Effector memory CD8-positive, alpha-beta T cell (primary cell): ENCODE measurements around the gene PPP5C.
"Not testable (repeated sequence)": the region's sequence is repeated elsewhere in the genome, so short reads cannot be mapped to it uniquely, and the experiment has no call there.

Experiments used
- ATAC-seq: fragments of 150-1000 bp; cut with Tn5 transposase; replicated peaks from 2 replicates; pipeline ENCODE4 v1.10.0; 2021; ENCODE audit warnings: mild to moderate bottlenecking, moderate library complexity
- DNase-seq, 3 experiments: peaks; one replicate each; pipeline ENCODE4 v3.0.0; 2021
- H3K27ac Mint-ChIP-seq, 2 donors: one replicate each; pipeline ENCODE4 v1.8.0; 2022; ENCODE audit warnings: mild to moderate bottlenecking in 2 of 2, mixed read lengths in 2 of 2, moderate library complexity in 2 of 2
- H3K27me3 Mint-ChIP-seq, 2 donors: one replicate each; pipeline ENCODE4 v1.8.0; 2022; ENCODE audit warnings: mixed read lengths in 2 of 2
- H3K36me3 Mint-ChIP-seq: one replicate; pipeline ENCODE4 v1.8.0; 2022; ENCODE audit warnings: mild to moderate bottlenecking, moderate library complexity, mixed read lengths; ENCODE audit not compliant: insufficient read depth
- H3K4me1 Mint-ChIP-seq, 2 donors: one replicate each; pipeline ENCODE4 v1.8.0; 2022; ENCODE audit warnings: low read depth in 2 of 2, mixed read lengths in 2 of 2
- H3K4me3 Mint-ChIP-seq, 2 donors: one replicate each; pipeline ENCODE4 v1.8.0; 2022; ENCODE audit warnings: mild to moderate bottlenecking in 2 of 2, mixed read lengths in 2 of 2, moderate library complexity in 2 of 2
- H3K9me3 Mint-ChIP-seq, 2 donors: one replicate each; pipeline ENCODE4 v1.8.0; 2022; ENCODE audit warnings: mixed read lengths in 2 of 2

The PPP5C gene

DNA sequence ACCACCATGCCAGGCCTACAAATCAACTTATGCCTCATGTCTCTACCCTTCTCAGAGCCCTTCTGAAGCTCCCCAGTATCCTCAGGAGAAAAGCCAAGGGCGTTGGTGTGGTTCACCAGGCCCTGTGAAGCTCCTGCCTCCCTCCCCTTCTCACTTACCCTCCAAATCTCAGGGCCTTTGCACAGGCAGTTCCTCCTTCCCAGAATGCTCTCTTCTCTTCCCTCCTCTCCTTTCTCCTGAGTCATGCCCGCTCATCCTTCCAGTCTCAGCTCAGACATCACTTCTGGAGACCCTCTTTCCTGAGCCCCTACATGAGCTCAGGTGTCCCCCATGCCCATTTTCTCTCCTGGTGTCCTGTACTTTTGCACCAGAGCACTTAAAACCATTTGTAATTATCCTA lies 29.5 kb upstream of the PPP5C start:
- Mint-ChIP-seq H3K9me3 (no peaks in the 10 kb centered on the region), H3K36me3 (no peaks in the 10 kb centered on the region), H3K4me3 (no peak overlapping the region), H3K27ac (peak overlapping the region; percentile 13 to 58), H3K27me3 (no peaks in the 10 kb centered on the region), H3K4me1 (no peaks in the 10 kb centered on the region)
- no peak for DNase-seq
- ATAC-seq: no peak

DNA sequence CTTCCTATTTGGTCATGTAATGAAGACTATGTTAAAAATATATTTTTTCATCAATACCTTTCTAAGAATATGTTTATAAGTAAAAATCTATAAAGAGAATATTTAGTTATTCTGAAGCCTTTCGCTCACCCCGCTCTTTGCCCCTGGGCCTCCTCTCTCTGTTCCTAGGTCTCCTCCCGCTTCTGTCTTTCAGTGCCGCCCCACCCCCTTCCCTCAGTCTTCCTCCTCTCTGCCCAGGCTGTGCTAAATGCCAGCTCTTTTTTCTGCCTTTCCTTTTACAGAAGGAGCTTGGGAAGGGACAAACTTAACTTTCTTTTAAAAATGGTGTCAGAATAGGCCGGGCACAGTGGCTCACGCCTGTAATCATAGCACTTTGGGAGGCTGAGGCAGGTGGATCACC lies 27.3 kb upstream of the PPP5C start:
- H3K4me1 Mint-ChIP-seq: no peaks in the 10 kb centered on the region
- no peak for DNase-seq
- H3K9me3 Mint-ChIP-seq: no peaks in the 10 kb centered on the region
- no peak for ATAC-seq
- H3K27ac Mint-ChIP-seq: peak overlapping the region in 1 of 2 donors; percentile 60
- H3K36me3 Mint-ChIP-seq: no peaks in the 10 kb centered on the region
- H3K4me3 Mint-ChIP-seq: no peak overlapping the region
- no peaks in the 10 kb centered on the region for H3K27me3 Mint-ChIP-seq

DNA sequence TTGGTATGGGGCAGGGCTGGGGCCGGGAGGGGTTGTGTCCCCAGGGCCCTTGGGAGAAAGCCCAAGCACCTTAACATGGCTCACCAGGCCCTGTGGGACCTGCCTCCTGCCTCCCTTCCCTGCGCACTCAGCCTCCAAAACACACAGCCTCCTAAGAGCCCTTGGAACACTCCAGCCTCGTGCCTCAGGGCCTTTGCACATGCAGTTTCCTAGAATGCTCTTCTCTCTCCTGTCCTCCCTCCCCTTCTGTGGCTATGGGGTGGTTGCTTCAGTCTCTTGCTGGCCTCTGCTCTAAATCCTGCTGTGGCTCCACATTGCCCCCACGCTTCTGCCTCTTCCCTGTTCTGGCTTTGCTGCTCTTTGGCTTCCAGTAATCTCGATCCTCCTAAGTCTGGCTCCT lies 26.3 kb upstream of the PPP5C start:
- Mint-ChIP-seq H3K4me1 (no peaks in the 10 kb centered on the region), H3K27ac (no peak overlapping the region), H3K36me3 (no peaks in the 10 kb centered on the region), H3K27me3 (no peaks in the 10 kb centered on the region), H3K9me3 (peaks cover 0 to 4% of the 10 kb centered on the region in 2 donors), H3K4me3 (no peak overlapping the region)
- ATAC-seq (no peak), DNase-seq (no peak)

DNA sequence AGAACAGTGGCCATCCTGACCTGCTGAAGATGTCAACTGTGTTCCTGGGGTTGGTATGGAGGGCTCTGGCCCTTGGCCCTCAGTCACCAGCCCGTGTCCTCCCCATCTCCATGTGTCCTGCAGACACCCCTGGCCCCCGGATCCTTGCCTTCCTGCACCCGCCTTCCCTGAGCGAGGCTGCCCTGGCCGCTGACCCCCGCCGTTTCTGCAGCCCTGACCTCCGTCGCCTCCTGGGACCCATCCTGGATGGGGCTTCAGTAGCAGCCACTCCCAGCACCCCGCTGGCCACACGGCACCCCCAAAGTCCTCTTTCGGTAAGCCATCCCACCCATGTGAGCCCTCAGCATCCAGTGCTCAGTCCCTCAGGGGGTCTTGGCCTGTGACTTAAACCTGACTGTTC lies 25.2 kb upstream of the PPP5C start:
- Mint-ChIP-seq H3K4me1 (no peaks in the 10 kb centered on the region), H3K27ac (no peak overlapping the region), H3K9me3 (peaks cover 3 to 8% of the 10 kb centered on the region in 2 donors), H3K27me3 (no peaks in the 10 kb centered on the region), H3K36me3 (no peaks in the 10 kb centered on the region), H3K4me3 (no peak overlapping the region)
- no peak for ATAC-seq
- no peak for DNase-seq

DNA sequence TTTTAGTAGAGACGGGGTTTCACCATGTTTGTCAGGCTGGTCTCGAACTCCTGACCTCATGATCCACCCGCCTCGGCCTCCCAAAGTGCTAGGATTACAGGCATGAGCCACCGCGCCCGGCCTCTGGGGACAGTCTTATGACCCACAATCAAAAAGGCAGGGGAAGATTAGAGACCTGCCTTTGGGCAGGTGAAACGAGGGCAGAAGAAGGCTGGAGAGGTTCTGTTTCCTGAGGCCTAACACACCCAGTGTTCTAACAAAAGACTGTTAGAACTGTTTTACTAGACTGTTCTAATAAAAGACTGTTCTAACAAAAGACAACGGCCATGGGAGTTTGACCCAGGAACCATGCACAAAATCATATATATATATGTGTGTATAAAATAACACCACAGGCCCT lies 23.7 kb upstream of the PPP5C start:
- not testable (repeated sequence) for H3K4me1 Mint-ChIP-seq, H3K27me3 Mint-ChIP-seq, H3K9me3 Mint-ChIP-seq, H3K36me3 Mint-ChIP-seq, DNase-seq, H3K4me3 Mint-ChIP-seq, ATAC-seq, H3K27ac Mint-ChIP-seq

DNA sequence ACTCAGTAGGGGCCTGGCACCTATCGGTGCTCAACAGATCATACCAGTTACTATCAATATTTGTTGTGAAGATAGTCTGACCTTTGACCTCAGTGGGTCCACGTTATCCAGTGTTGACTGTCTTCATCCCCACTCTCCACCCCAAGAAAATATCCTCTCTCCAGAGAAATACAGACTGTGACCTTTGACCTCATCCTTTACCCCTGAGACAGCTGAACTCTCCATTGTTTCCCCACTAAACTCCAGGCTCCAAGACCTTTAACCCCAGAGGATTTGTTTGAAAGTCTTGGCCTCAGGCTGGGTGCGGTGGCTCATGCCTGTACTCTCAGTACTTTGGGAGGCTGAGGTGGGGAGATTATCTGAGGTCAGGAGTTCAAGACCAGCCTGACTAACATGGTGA lies 22.6 kb upstream of the PPP5C start:
- no peak overlapping the region for H3K27ac Mint-ChIP-seq
- no peaks in the 10 kb centered on the region for H3K4me1 Mint-ChIP-seq
- H3K36me3 Mint-ChIP-seq: peaks cover 1% of the 10 kb centered on the region
- H3K27me3 Mint-ChIP-seq: peaks cover 3 to 6% of the 10 kb centered on the region in 2 donors
- no peak overlapping the region for H3K4me3 Mint-ChIP-seq
- peaks cover 6 to 9% of the 10 kb centered on the region in 2 donors for H3K9me3 Mint-ChIP-seq
- ATAC-seq (no peak), DNase-seq (no peak)

DNA sequence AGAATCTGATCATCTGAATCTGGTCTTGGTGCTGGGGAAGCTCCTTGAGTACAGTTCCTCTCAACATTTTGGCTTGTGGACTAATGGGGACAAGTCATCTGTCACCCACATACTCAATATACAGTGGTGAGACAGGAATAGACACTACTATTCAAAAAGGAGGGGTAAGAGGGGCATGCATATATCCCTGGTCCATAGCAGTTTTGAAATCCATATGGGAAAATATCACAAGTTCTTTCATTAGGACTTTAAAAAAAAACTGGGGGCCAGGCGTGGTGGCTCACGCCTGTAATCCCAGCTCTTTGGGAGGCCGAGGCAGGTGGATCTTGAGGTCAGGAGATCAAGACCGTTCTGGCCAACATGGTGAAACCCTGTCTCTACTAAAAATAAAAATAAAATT lies 20.3 kb upstream of the PPP5C start:
- no peak for DNase-seq
- H3K4me1 Mint-ChIP-seq: no peaks in the 10 kb centered on the region
- no peak for ATAC-seq
- peaks cover 2% of the 10 kb centered on the region for H3K36me3 Mint-ChIP-seq
- peaks cover 21% of the 10 kb centered on the region in 2 donors for H3K27me3 Mint-ChIP-seq
- H3K9me3 Mint-ChIP-seq: peaks cover 8 to 22% of the 10 kb centered on the region in 2 donors
- no peak overlapping the region for H3K27ac Mint-ChIP-seq
- no peak overlapping the region for H3K4me3 Mint-ChIP-seq

DNA sequence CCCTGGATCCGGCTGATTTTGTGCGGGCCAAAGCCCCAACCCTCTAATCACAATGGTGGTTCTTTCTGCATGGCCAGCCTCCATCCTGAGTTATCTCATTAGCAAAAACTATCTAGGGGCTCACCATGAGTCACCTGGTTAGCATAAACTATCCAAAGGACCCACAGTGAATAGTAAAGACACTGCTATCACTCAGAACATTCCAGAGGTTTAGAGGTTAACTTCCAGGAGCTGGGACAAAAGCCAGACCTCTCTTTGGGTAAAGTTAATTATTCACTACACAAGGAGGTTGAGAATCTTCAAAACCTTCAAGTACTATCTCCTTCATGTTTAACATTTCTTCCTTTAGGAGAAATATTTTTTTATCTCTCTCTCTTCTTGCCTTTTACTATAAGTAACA lies 18.8 kb upstream of the PPP5C start:
- Mint-ChIP-seq H3K4me3 (no peak overlapping the region), H3K27ac (no peak overlapping the region), H3K4me1 (no peaks in the 10 kb centered on the region), H3K9me3 (peaks cover 8 to 22% of the 10 kb centered on the region in 2 donors), H3K27me3 (peaks cover 21% of the 10 kb centered on the region in 2 donors), H3K36me3 (peaks cover 2% of the 10 kb centered on the region)
- ATAC-seq (no peak), DNase-seq (no peak)

DNA sequence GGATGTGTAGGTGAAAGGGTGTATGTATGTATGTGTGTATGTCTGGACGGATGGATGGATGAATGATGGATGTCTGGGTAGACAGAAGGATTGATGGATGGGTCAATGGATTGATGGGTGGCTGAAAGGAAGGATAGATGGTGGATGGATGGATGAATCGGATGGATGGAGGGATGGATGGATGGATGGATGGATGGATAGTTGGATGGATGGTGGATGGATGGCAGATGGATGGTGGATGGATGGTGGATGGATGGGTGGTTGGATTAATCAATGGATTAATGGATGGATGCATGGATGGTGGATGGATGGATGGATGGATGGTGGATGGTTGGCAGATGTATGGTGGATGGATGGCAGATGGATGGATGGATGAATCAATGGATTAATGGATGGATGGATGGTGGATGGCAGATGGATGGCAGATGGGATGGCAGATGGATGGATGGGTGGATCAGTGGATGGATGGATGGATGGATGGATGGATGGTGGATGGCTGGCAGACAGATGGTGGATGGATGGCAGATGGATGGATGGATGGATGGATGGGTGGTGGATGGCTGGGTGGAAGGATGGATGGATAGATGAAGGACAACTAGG lies 16.5 kb upstream of the PPP5C start:
- no peak overlapping the region for H3K4me3 Mint-ChIP-seq
- DNase-seq (no peak), ATAC-seq (no peak)
- H3K9me3 Mint-ChIP-seq: peaks cover 8 to 20% of the 10 kb centered on the region in 2 donors
- peaks cover 2% of the 10 kb centered on the region for H3K36me3 Mint-ChIP-seq
- H3K4me1 Mint-ChIP-seq: no peaks in the 10 kb centered on the region
- H3K27me3 Mint-ChIP-seq: peaks cover 21% of the 10 kb centered on the region in 2 donors
- H3K27ac Mint-ChIP-seq: no peak overlapping the region

DNA sequence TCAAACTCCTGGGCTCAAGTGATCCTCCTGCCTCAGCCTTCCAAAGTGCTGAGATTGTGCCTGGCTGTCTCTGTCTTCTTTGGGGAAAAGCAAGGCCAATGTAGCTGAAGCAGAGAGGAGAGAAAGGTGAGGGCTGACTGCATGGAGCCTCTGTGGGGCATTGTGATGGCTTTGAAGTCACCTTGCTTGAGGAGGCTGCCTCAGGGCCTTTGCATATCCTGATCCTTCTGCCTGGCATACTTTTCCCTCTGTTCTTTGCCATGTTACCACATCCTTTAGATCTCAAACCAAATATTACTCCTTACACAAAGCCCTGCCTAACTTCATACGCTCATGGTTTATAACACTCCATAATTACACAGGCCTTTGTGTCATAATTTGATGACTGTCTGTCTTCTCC lies 9.4 kb upstream of the PPP5C start:
- no peak for DNase-seq
- H3K36me3 Mint-ChIP-seq: no peaks in the 10 kb centered on the region
- H3K4me3 Mint-ChIP-seq: no peak overlapping the region
- no peak overlapping the region for H3K27ac Mint-ChIP-seq
- H3K9me3 Mint-ChIP-seq: no peaks in the 10 kb centered on the region
- ATAC-seq: no peak
- peaks cover 0 to 2% of the 10 kb centered on the region in 2 donors for H3K4me1 Mint-ChIP-seq
- H3K27me3 Mint-ChIP-seq: peaks cover 0 to 26% of the 10 kb centered on the region in 2 donors

DNA sequence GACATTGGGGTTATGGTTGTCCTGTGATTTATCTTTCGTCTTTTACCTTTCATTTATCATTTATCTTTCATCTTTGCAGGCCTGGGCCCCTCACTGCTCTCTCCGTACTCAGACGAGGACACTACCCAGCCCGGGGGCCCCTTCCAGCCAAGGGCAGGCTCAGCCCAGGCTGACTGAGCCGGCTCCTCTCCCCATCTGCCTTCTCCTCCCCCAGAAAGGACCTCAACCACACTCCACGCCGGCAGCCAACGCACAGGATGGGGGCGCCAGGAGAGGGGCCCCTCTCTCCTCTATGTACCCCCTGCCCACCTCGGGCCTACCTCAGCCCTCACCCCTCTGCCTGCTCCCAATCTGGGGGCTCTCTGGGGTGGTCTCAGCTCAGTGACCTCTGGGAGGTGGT lies 7.4 kb upstream of the PPP5C start:
- Mint-ChIP-seq H3K36me3 (no peaks in the 10 kb centered on the region), H3K9me3 (no peaks in the 10 kb centered on the region), H3K4me3 (no peak overlapping the region), H3K27ac (peak overlapping the region in 1 of 2 donors; percentile 15), H3K27me3 (peaks cover 0 to 26% of the 10 kb centered on the region in 2 donors), H3K4me1 (peaks cover 0 to 2% of the 10 kb centered on the region in 2 donors)
- DNase-seq (no peak), ATAC-seq (no peak)

DNA sequence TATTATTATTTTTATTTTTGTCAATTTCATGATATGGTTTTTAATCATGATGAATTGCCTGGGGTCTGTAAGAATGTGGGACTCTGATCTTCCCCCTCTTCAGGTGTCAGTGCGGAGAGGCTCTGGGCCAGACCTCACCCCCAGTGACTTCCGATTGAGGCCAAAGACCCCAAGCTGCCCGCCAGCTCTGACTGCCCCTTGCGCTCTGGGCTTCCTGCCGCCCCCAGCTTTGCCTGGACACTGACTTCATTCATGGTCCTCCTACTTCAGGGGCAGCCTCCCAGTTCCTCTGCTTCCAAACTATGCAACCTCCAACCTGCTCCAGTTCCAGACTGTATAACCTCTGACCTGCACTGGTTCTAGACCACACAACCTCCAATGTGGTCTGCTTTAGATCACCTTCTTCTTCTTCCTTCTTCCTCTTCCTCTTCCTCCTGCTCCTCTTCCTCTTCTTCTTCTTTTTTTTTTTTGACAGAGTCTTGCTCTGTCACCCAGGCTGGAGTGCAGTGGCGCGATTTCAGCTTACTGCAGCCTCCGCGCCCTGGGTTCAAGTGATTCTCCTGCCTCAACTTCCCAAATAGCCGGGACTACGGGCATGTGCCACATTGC lies 6.7 kb upstream of the PPP5C start:
- H3K27ac Mint-ChIP-seq: no peak overlapping the region
- H3K4me1 Mint-ChIP-seq: peaks cover 0 to 2% of the 10 kb centered on the region in 2 donors
- no peak for DNase-seq
- H3K4me3 Mint-ChIP-seq: no peak overlapping the region
- peaks cover 0 to 26% of the 10 kb centered on the region in 2 donors for H3K27me3 Mint-ChIP-seq
- ATAC-seq: no peak
- H3K36me3 Mint-ChIP-seq: no peaks in the 10 kb centered on the region
- H3K9me3 Mint-ChIP-seq: no peaks in the 10 kb centered on the region

DNA sequence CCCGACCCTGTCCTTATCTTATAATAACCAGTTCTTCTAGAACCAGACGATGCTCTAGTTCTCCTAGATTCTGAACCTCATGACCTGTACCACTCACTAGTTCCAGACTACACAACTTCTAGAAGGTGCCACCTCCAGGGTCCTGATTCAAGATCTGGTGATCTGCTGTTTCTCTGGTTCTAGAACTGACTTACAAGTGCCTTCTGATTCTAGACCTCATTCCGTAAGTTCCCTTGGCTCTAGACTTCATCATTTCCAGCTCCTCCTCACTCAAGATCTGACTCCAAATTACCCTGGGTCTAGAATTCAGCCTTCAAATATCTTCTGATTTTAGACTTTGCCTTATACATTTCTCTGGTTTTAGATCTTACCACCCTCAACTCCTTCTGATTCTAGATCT lies 5.0 kb upstream of the PPP5C start:
- ATAC-seq: no peak
- peaks cover 8% of the 10 kb centered on the region for H3K36me3 Mint-ChIP-seq
- peaks cover 5 to 8% of the 10 kb centered on the region in 2 donors for H3K4me1 Mint-ChIP-seq
- DNase-seq: no peak
- H3K27ac Mint-ChIP-seq: no peak overlapping the region
- H3K9me3 Mint-ChIP-seq: no peaks in the 10 kb centered on the region
- peaks cover 0 to 24% of the 10 kb centered on the region in 2 donors for H3K27me3 Mint-ChIP-seq
- H3K4me3 Mint-ChIP-seq: no peak overlapping the region

DNA sequence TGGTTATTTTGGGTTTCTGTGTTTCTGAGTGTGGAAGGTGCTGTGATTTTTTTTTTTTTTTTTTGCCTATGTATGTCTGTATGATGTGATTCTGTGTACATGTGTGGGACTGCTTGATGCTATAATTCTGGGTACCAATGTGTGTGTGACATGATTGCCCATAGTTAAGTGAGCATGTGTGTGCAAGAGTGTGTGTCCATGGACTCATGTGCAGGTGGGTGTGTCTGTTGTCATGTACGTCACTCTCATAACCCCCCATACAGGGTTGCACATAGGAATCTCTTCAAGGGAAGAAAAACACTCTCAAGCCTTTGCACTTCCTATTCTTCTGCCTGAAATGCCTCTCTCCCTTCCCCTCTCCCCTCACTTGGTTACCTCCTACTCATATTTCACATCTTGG lies 2.5 kb upstream of the PPP5C start:
- Mint-ChIP-seq H3K4me3 (no peak overlapping the region), H3K27ac (no peak overlapping the region), H3K4me1 (peaks cover 24 to 30% of the 10 kb centered on the region in 2 donors), H3K36me3 (peaks cover 13% of the 10 kb centered on the region), H3K27me3 (peaks cover 0 to 12% of the 10 kb centered on the region in 2 donors), H3K9me3 (no peaks in the 10 kb centered on the region)
- DNase-seq (no peak), ATAC-seq (no peak)
